SU-DHL-6 (cell line): ENCODE data around the gene FLNB.

Source experiments
- CTCF ChIP-seq: fragments of 200-600 bp; sonication (generic); IDR thresholded peaks from one replicate; pipeline ENCODE4 v1.5.1; 2017; ENCODE audit warnings: antibody characterized with exemption, mild to moderate bottlenecking, low read length, moderate library complexity; ENCODE audit not compliant: insufficient read depth, poor library complexity, severe bottlenecking
- EZH2phosphoT487 ChIP-seq: fragments of 200-600 bp; sonication (generic), shearing (Covaris generic); conservative IDR thresholded peaks from 2 replicates; pipeline ENCODE4 v1.6.1; 2018; ENCODE audit warnings: mild to moderate bottlenecking, antibody characterized with exemption, low read length, moderate library complexity, mixed read lengths

- TF ChIP-seq CTCF (no peak), EZH2phosphoT487 (no peak)
Measured at GRCh38 chr3:57968501-57968900, 39.7 kb upstream of the FLNB start.
